SK-N-SH treated with all-trans-retinoic acid at 6 μM for 48 hours (cell line): ENCODE data around the gene MAP3K1.

ENCODE experiments used
- BACH2 ChIP-seq: fragments of 250-450 bp; sonication (Bioruptor Pico); IDR thresholded peaks from 2 replicates; pipeline ENCODE4 v1.9.0; 2021; ENCODE audit warnings: mild to moderate bottlenecking, borderline replicate concordance
- ZC3H10 ChIP-seq: fragments of 250-450 bp; sonication (Bioruptor Pico); IDR thresholded peaks from 2 replicates; pipeline ENCODE4 v1.5.1; 2021; ENCODE audit warnings: mild to moderate bottlenecking, moderate library complexity
- ZFP3 ChIP-seq: fragments of 250-450 bp; sonication (Bioruptor Pico); IDR thresholded peaks from 2 replicates; pipeline ENCODE4 v1.5.0; 2020; ENCODE audit warnings: mild to moderate bottlenecking, moderate library complexity
- TF ChIP-seq, protein P1 (sequence below): fragments of 250-450 bp; sonication (Bioruptor Pico); IDR thresholded peaks from 2 replicates; pipeline ENCODE4 v1.5.1; 2020; ENCODE audit warnings: low read depth, mild to moderate bottlenecking, moderate library complexity
- TF ChIP-seq, protein P2 (sequence below): fragments of 250-450 bp; sonication (Bioruptor Pico); IDR thresholded peaks from 2 replicates; pipeline ENCODE4 v1.8.0; 2020; ENCODE audit warnings: mild to moderate bottlenecking, moderate library complexity, borderline replicate concordance
- TF ChIP-seq, protein P3 (sequence below): fragments of 250-450 bp; sonication (Bioruptor Pico); IDR thresholded peaks from 2 replicates; pipeline ENCODE4 v1.5.0; 2020; ENCODE audit warnings: mild to moderate bottlenecking, moderate library complexity

DNA sequence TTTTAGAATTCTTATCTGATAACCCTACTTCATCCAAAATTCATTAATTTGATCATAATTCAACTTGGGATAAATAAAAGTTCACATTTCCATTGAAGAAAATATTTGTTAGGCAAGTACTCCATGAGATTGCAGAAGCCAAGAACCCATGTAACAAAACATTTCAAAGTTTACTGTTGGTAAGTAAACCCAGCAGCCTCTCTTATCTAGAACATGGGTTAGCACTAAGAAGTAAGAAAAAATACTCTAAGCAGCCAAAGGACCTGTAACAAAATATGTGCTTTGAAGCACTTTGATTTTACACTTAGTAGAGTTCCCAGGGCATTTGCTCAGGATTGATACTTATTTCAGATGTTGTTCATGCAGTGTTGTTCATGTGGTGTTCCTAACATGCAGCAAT, 8.7 kb downstream of the MAP3K1 start:
- TF ChIP-seq, protein P1, sequence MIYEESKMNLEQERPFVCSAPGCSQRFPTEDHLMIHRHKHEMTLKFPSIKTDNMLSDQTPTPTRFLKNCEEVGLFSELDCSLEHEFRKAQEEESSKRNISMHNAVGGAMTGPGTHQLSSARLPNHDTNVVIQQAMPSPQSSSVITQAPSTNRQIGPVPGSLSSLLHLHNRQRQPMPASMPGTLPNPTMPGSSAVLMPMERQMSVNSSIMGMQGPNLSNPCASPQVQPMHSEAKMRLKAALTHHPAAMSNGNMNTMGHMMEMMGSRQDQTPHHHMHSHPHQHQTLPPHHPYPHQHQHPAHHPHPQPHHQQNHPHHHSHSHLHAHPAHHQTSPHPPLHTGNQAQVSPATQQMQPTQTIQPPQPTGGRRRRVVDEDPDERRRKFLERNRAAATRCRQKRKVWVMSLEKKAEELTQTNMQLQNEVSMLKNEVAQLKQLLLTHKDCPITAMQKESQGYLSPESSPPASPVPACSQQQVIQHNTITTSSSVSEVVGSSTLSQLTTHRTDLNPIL (CRISPR knock-in tag): no peak
- TF ChIP-seq, protein P2, sequence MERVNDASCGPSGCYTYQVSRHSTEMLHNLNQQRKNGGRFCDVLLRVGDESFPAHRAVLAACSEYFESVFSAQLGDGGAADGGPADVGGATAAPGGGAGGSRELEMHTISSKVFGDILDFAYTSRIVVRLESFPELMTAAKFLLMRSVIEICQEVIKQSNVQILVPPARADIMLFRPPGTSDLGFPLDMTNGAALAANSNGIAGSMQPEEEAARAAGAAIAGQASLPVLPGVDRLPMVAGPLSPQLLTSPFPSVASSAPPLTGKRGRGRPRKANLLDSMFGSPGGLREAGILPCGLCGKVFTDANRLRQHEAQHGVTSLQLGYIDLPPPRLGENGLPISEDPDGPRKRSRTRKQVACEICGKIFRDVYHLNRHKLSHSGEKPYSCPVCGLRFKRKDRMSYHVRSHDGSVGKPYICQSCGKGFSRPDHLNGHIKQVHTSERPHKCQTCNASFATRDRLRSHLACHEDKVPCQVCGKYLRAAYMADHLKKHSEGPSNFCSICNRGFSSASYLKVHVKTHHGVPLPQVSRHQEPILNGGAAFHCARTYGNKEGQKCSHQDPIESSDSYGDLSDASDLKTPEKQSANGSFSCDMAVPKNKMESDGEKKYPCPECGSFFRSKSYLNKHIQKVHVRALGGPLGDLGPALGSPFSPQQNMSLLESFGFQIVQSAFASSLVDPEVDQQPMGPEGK (CRISPR knock-in tag): no peak
- TF ChIP-seq ZFP3 (CRISPR knock-in tag): no peak
- TF ChIP-seq ZC3H10 (CRISPR knock-in tag): no peak
- TF ChIP-seq, protein P3, sequence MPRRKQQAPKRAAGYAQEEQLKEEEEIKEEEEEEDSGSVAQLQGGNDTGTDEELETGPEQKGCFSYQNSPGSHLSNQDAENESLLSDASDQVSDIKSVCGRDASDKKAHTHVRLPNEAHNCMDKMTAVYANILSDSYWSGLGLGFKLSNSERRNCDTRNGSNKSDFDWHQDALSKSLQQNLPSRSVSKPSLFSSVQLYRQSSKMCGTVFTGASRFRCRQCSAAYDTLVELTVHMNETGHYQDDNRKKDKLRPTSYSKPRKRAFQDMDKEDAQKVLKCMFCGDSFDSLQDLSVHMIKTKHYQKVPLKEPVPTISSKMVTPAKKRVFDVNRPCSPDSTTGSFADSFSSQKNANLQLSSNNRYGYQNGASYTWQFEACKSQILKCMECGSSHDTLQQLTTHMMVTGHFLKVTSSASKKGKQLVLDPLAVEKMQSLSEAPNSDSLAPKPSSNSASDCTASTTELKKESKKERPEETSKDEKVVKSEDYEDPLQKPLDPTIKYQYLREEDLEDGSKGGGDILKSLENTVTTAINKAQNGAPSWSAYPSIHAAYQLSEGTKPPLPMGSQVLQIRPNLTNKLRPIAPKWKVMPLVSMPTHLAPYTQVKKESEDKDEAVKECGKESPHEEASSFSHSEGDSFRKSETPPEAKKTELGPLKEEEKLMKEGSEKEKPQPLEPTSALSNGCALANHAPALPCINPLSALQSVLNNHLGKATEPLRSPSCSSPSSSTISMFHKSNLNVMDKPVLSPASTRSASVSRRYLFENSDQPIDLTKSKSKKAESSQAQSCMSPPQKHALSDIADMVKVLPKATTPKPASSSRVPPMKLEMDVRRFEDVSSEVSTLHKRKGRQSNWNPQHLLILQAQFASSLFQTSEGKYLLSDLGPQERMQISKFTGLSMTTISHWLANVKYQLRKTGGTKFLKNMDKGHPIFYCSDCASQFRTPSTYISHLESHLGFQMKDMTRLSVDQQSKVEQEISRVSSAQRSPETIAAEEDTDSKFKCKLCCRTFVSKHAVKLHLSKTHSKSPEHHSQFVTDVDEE (CRISPR knock-in tag): no peak
- TF ChIP-seq BACH2 (CRISPR knock-in tag): no peak
